BLaER1 treated with 17β-estradiol and CSF1 and Interleukin-3, amounts not matched to agents 10 nM and 100 nM (cell line): ENCODE results near the gene MRPL43.

Experiments used
- H3K27ac ChIP-seq, 11 experiments: shearing (Covaris generic); formaldehyde crosslinking; 2 replicates each; pipeline ENCODE4 v1.8.1; 2022
- H3K27me3 ChIP-seq, 11 experiments: shearing (Covaris generic); formaldehyde crosslinking; 2 replicates each; pipeline ENCODE4 v1.8.1; 2022
- H3K36me3 ChIP-seq, 11 experiments: shearing (Covaris generic); formaldehyde crosslinking; 2 replicates each; pipeline ENCODE4 v1.8.1; 2022
- H3K4me1 ChIP-seq, 10 experiments: shearing (Covaris generic); formaldehyde crosslinking; 2 replicates each; pipeline ENCODE4 v1.8.1; 2022
- H3K4me2 ChIP-seq, 11 experiments: shearing (Covaris generic); formaldehyde crosslinking; 2 replicates each; pipeline ENCODE4 v1.8.1; 2022
- H3K4me3 ChIP-seq, 10 experiments: shearing (Covaris generic); formaldehyde crosslinking; 2 replicates each; pipeline ENCODE4 v1.8.1; 2022
- H3K9ac ChIP-seq, 11 experiments: shearing (Covaris generic); formaldehyde crosslinking; 2 replicates each; pipeline ENCODE4 v1.8.1; 2022
- H3K9me3 ChIP-seq, 11 experiments: shearing (Covaris generic); formaldehyde crosslinking; replicated peaks in 1 of 11; 2 replicates each; pipeline ENCODE4 v1.8.1; 2022
- H4K20me1 ChIP-seq, 11 experiments: shearing (Covaris generic); formaldehyde crosslinking; 2 replicates each; pipeline ENCODE4 v1.8.1; 2022
- Cebpa-rat ChIP-seq, 11 experiments: shearing (Covaris generic); IDR thresholded peaks; 2 replicates each; pipeline ENCODE4 v1.8.1; 2022

MRPL43 gene

GRCh38 chr10:100963826-100964225, 23.5 kb downstream of the MRPL43 start:
- no peak overlapping the region for H3K4me2 ChIP-seq
- TF ChIP-seq Cebpa-rat (IDR thresholded peaks at IDR 0.05) = no peak
- H3K27me3 ChIP-seq = 0 out of 22 replicates have a peak, but pooled peaks cover 0 to 2% (median 0%) of the 10 kb centered on the region in 11 experiments
- H4K20me1 ChIP-seq = peaks cover 0 to 21% (median 0%) of the 10 kb centered on the region in 11 experiments; a peak in 4 of 22 replicates
- no peak overlapping the region for H3K27ac ChIP-seq
- no peak overlapping the region for H3K9ac ChIP-seq
- H3K36me3 ChIP-seq = peaks cover 54 to 83% (median 75%) of the 10 kb centered on the region in 11 experiments
- no peaks in the 10 kb centered on the region for H3K9me3 ChIP-seq
- H3K4me3 ChIP-seq = no peak overlapping the region
- peaks cover 0 to 23% (median 3%) of the 10 kb centered on the region in 10 experiments; a peak in 12 of 20 replicates for H3K4me1 ChIP-seq

- Histone ChIP-seq H3K9me3 (no peaks in the 10 kb centered on the region), H3K4me2 (no peak overlapping the region), H3K27ac (no peak overlapping the region), H3K27me3 (no peaks in the 10 kb centered on the region), H4K20me1 (peaks cover 0 to 28% (median 0%) of the 10 kb centered on the region in 11 experiments; a peak in 4 of 22 replicates), H3K9ac (no peak overlapping the region), H3K4me3 (no peak overlapping the region), H3K36me3 (peaks cover 67 to 96% (median 88%) of the 10 kb centered on the region in 11 experiments), H3K4me1 (peaks cover 0 to 13% (median 0%) of the 10 kb centered on the region in 10 experiments; a peak in 2 of 20 replicates)
- TF ChIP-seq Cebpa-rat (IDR thresholded peaks at IDR 0.05) = no peak
Observed at GRCh38 chr10:100962351-100963080, 24.8 kb downstream of the MRPL43 start.

GRCh38 chr10:100960251-100960650, 27.0 kb downstream of the MRPL43 start:
- H3K27me3 ChIP-seq = no peaks in the 10 kb centered on the region
- no peak for TF ChIP-seq Cebpa-rat (IDR thresholded peaks at IDR 0.05)
- no peak overlapping the region for H3K4me2 ChIP-seq
- H3K4me3 ChIP-seq = no peak overlapping the region
- H3K4me1 ChIP-seq = peaks cover 0 to 13% (median 0%) of the 10 kb centered on the region in 10 experiments; a peak in 2 of 20 replicates
- no peak overlapping the region for H3K27ac ChIP-seq
- H3K9ac ChIP-seq = no peak overlapping the region
- peaks cover 0 to 28% (median 0%) of the 10 kb centered on the region in 11 experiments; a peak in 5 of 22 replicates for H4K20me1 ChIP-seq
- peaks cover 83 to 100% (median 95%) of the 10 kb centered on the region in 11 experiments for H3K36me3 ChIP-seq
- no peaks in the 10 kb centered on the region for H3K9me3 ChIP-seq

GRCh38 chr10:100948916-100949315, 38.4 kb downstream of the MRPL43 start:
- Histone ChIP-seq H3K27me3 (no peaks in the 10 kb centered on the region), H3K4me3 (no peak overlapping the region), H3K4me1 (no peaks in the 10 kb centered on the region), H3K27ac (no peak overlapping the region), H3K36me3 (peaks cover 94 to 100% (median 99%) of the 10 kb centered on the region in 11 experiments), H3K9ac (no peak overlapping the region), H4K20me1 (peaks cover 0 to 16% (median 0%) of the 10 kb centered on the region in 11 experiments; a peak in 3 of 22 replicates), H3K4me2 (no peak overlapping the region), H3K9me3 (no peaks in the 10 kb centered on the region)
- TF ChIP-seq Cebpa-rat (IDR thresholded peaks at IDR 0.05) = no peak

GRCh38 chr10:100945754-100946153, 41.5 kb downstream of the MRPL43 start:
- peaks cover 0 to 28% (median 0%) of the 10 kb centered on the region in 11 experiments; a peak in 2 of 22 replicates for H4K20me1 ChIP-seq
- H3K9me3 ChIP-seq = no peaks in the 10 kb centered on the region
- H3K4me2 ChIP-seq = no peak overlapping the region
- no peak overlapping the region for H3K4me3 ChIP-seq
- no peak for TF ChIP-seq Cebpa-rat (IDR thresholded peaks at IDR 0.05)
- no peaks in the 10 kb centered on the region for H3K27me3 ChIP-seq
- no peaks in the 10 kb centered on the region for H3K4me1 ChIP-seq
- peaks cover 94 to 100% (median 98%) of the 10 kb centered on the region in 11 experiments for H3K36me3 ChIP-seq
- no peak overlapping the region for H3K9ac ChIP-seq
- H3K27ac ChIP-seq = no peak overlapping the region

- peaks cover 0 to 28% (median 0%) of the 10 kb centered on the region in 11 experiments; a peak in 2 of 22 replicates for H4K20me1 ChIP-seq
- no peak overlapping the region for H3K4me2 ChIP-seq
- H3K4me1 ChIP-seq = peaks cover 0 to 9% (median 0%) of the 10 kb centered on the region in 10 experiments; a peak in 5 of 20 replicates
- no peak for TF ChIP-seq Cebpa-rat (IDR thresholded peaks at IDR 0.05)
- no peak overlapping the region for H3K9ac ChIP-seq
- no peak overlapping the region for H3K27ac ChIP-seq
- H3K36me3 ChIP-seq = peaks cover 91 to 99% (median 96%) of the 10 kb centered on the region in 11 experiments
- no peaks in the 10 kb centered on the region for H3K9me3 ChIP-seq
- no peak overlapping the region for H3K4me3 ChIP-seq
- no peaks in the 10 kb centered on the region for H3K27me3 ChIP-seq
Observed at GRCh38 chr10:100943508-100943907, 43.8 kb downstream of the MRPL43 start.

GRCh38 chr10:100942229-100942628, 45.1 kb downstream of the MRPL43 start:
- peaks cover 91 to 99% (median 96%) of the 10 kb centered on the region in 11 experiments for H3K36me3 ChIP-seq
- no peaks in the 10 kb centered on the region for H3K9me3 ChIP-seq
- peaks cover 0 to 25% (median 0%) of the 10 kb centered on the region in 11 experiments; a peak in 4 of 22 replicates for H4K20me1 ChIP-seq
- TF ChIP-seq Cebpa-rat (IDR thresholded peaks at IDR 0.05) = peak in 1 of 11 experiments; percentile 41; a peak in 1 of 22 replicates
- no peak overlapping the region for H3K27ac ChIP-seq
- H3K9ac ChIP-seq = no peak overlapping the region
- peaks cover 0 to 9% (median 0%) of the 10 kb centered on the region in 10 experiments; a peak in 5 of 20 replicates for H3K4me1 ChIP-seq
- H3K4me3 ChIP-seq = no peak overlapping the region
- H3K27me3 ChIP-seq = no peaks in the 10 kb centered on the region
- no peak overlapping the region for H3K4me2 ChIP-seq

- H3K9me3 ChIP-seq = no peaks in the 10 kb centered on the region
- H3K4me1 ChIP-seq = peaks cover 0 to 9% (median 0%) of the 10 kb centered on the region in 10 experiments; a peak in 5 of 20 replicates
- H3K36me3 ChIP-seq = peaks cover 85 to 99% (median 92%) of the 10 kb centered on the region in 11 experiments
- H3K27me3 ChIP-seq = no peaks in the 10 kb centered on the region
- TF ChIP-seq Cebpa-rat (IDR thresholded peaks at IDR 0.05) = no peak
- H3K9ac ChIP-seq = no peak overlapping the region
- peak overlapping the region in 1 of 11 experiments; percentile 36; a peak in 2 of 22 replicates for H3K4me2 ChIP-seq
- no peak overlapping the region for H3K27ac ChIP-seq
- no peak overlapping the region for H3K4me3 ChIP-seq
- peaks cover 0 to 17% (median 0%) of the 10 kb centered on the region in 11 experiments; a peak in 3 of 22 replicates for H4K20me1 ChIP-seq
Observed at GRCh38 chr10:100939763-100940344, 47.4 kb downstream of the MRPL43 start.
